Measurements from ENCODE around the gene TBX10.

GRCh38 chr11:67663532-67664212 lies 24.1 kb upstream of the TBX10 start:
- TF ChIP-seq CTCF (IDR thresholded peaks at IDR 0.05; ENCODE audit: low read length): no peak
- TF ChIP-seq EZH2 (optimal IDR thresholded peaks at IDR 0.05; ENCODE audit: low read depth, low read length): no peak
- TF ChIP-seq EZH2phosphoT487 (IDR thresholded peaks at IDR 0.05; ENCODE audit: low read length): no peak
